ENCODE data around the gene PSMA8. TPM values are rescaled to one million over a fixed set of nuclear protein-coding genes. Genes with fewer than 3 reads are reported as not detected.
A peak's percentile ranks its signal among the peaks of the same experiment; 100 is the strongest.
"Not testable (repeated sequence)": the region's sequence is repeated elsewhere in the genome, so short reads cannot be mapped to it uniquely, and the experiment has no call there.

PSMA8 gene
- total and polyA plus RNA-seq, 3 donors from 2014 or later = 13.1 to 36.1 (median 20.1) TPM

GRCh38 chr18:26159353-26159752 lies 25.7 kb downstream of the PSMA8 start:
- H3K9me3 ChIP-seq = no peaks in the 10 kb centered on the region
- no peak for DNase-seq
- TF ChIP-seq CTCF (IDR thresholded peaks at IDR 0.05) (peak in 1 of 3 experiments; percentile 23), POLR2A (IDR thresholded peaks at IDR 0.05) (no peak)
- H3K27ac ChIP-seq = no peak overlapping the region
- H3K27me3 ChIP-seq = no peaks in the 10 kb centered on the region
- H3K36me3 ChIP-seq (ENCODE audit: low read depth, missing control alignments) = no peaks in the 10 kb centered on the region
- no peak overlapping the region for H3K4me3 ChIP-seq
- H3K4me1 ChIP-seq = peaks cover 3% of the 10 kb centered on the region
- intact Hi-C loops (cut with DNase I; ENCODE audit: low total_unique reads) = no loop called here
- WGBS, 2 donors = 62 to 63% methylated on average over 3 of the region's 3 CpGs

DNA sequence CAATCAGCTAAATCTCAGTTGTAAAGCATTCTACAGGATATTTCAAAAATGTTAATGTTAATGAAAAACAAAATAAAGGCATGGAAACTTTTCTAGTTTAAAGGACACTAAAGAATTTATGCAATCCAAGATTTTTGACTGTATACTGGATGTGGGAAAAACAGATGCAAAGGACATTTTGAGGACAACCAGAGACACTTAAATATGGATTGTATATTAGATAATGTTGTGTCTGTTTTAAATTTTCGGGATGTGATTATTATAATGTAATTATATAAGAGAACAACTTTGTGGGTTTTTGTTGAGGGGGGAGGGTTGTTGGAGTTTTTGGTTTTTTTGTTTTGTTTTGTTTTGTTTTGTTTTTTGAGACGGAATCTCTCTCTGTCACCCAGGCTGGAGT lies 30.9 kb downstream of the PSMA8 start:
- Histone ChIP-seq H3K4me1 (no peaks in the 10 kb centered on the region), H3K27me3 (no peaks in the 10 kb centered on the region), H3K27ac (no peak overlapping the region), H3K9me3 (no peaks in the 10 kb centered on the region), H3K36me3 (ENCODE audit: low read depth, missing control alignments) (no peaks in the 10 kb centered on the region), H3K4me3 (no peak overlapping the region)
- intact Hi-C loops (cut with DNase I; ENCODE audit: low total_unique reads) = no loop called here
- TF ChIP-seq POLR2A (IDR thresholded peaks at IDR 0.05) (no peak), CTCF (IDR thresholded peaks at IDR 0.05) (no peak)
- DNase-seq = no peak
- WGBS, 2 donors = 84 to 95% methylated on average over 2 of the region's 2 CpGs

DNA sequence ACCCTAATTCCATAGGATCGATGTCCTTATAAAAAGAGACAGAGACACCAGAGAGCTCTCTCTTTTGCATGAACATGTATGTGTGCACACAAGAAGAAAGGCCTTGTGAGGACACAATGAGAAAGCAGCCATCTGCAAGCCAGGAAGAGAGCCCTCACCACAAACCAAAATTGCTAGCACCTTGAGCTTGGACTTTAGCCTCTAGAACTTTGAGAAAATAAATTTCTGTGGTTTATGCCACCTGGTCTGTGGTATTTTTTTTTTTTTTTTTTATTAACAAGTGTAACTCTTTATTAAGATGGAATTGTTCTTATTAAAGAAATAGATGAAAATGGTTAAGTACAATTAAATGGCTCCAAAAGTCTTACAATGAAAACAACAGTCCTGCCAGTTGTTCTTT lies 33.9 kb downstream of the PSMA8 start:
- H3K27ac ChIP-seq; H3K4me1 ChIP-seq; DNase-seq; H3K9me3 ChIP-seq; H3K27me3 ChIP-seq; H3K4me3 ChIP-seq; intact Hi-C loops (cut with DNase I; ENCODE audit: low total_unique reads); H3K36me3 ChIP-seq (ENCODE audit: low read depth, missing control alignments): not testable (repeated sequence)
- whole genome bisulfite sequencing, 2 donors = 92 to 94% methylated on average over 1 of the region's 1 CpG

DNA sequence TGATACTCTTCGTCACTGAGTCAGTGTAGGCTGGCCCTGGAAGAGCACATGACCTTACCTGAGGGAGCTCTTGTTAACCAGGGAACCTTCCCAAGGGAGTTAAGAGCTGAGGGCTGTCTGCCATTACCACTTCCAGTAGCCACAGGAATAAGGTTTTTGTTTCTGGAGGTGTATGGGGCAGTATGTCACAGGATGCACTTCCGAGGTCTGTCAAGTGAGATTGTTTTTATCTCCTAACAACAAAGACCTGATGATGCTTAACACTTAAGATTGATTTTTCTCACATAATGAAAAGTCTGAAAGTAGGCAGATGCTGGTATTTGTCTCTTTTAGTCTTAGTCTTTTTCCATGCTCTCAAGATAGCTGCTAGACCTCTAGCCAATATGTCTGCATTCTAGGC lies 41.8 kb downstream of the PSMA8 start:
- 80 to 82% methylated on average over 2 of the region's 2 CpGs for WGBS, 2 donors
- no peak for TF ChIP-seq POLR2A (IDR thresholded peaks at IDR 0.05)
- TF ChIP-seq CTCF (IDR thresholded peaks at IDR 0.05) = no peak
- H3K36me3 ChIP-seq (ENCODE audit: low read depth, missing control alignments) = no peaks in the 10 kb centered on the region
- intact Hi-C loops (cut with DNase I; ENCODE audit: low total_unique reads) = no loop called here
- no peaks in the 10 kb centered on the region for H3K9me3 ChIP-seq
- H3K27me3 ChIP-seq = no peaks in the 10 kb centered on the region
- no peak overlapping the region for H3K27ac ChIP-seq
- no peak overlapping the region for H3K4me3 ChIP-seq
- no peaks in the 10 kb centered on the region for H3K4me1 ChIP-seq
- DNase-seq = no peak

GRCh38 chr18:26176134-26176533 lies 42.5 kb downstream of the PSMA8 start:
- Histone ChIP-seq H3K27ac (no peak overlapping the region), H3K27me3 (no peaks in the 10 kb centered on the region), H3K9me3 (no peaks in the 10 kb centered on the region), H3K36me3 (ENCODE audit: low read depth, missing control alignments) (no peaks in the 10 kb centered on the region), H3K4me3 (no peak overlapping the region), H3K4me1 (no peaks in the 10 kb centered on the region)
- no peak for DNase-seq
- TF ChIP-seq POLR2A (IDR thresholded peaks at IDR 0.05) (no peak), CTCF (IDR thresholded peaks at IDR 0.05) (no peak)
- intact Hi-C loops (cut with DNase I; ENCODE audit: low total_unique reads) = no loop called here
